Esophagus (tissue), 2 donors: ENCODE results near the gene FMN2. TPM values are rescaled to one million over a fixed set of nuclear protein-coding genes. Genes with fewer than 3 reads are reported as not detected.

Source experiments
- H3K27ac ChIP-seq, 2 donors: one replicate each; pipeline ENCODE4 v1.5.1; 2013; ENCODE audit warnings: low read depth in 2 of 2, mild to moderate bottlenecking in 2 of 2, inconsistent platforms in 1 of 2, low read length in 1 of 2, moderate library complexity in 1 of 2
- H3K27me3 ChIP-seq, 2 donors: one replicate each; pipeline ENCODE4 v1.6.1; 2013; ENCODE audit warnings: low read length in 2 of 2, control low read depth in 1 of 2, mild to moderate bottlenecking in 1 of 2; ENCODE audit not compliant: insufficient read depth in 2 of 2, control insufficient read depth in 1 of 2
- H3K36me3 ChIP-seq, 2 donors: one replicate each; pipeline ENCODE4 v1.6.1; 2013; ENCODE audit warnings: low read length in 1 of 2; ENCODE audit not compliant: control insufficient read depth in 2 of 2, insufficient read depth in 2 of 2
- H3K4me1 ChIP-seq, 2 donors: one replicate each; pipeline ENCODE4 v1.6.1; 2013; ENCODE audit warnings: low read length in 1 of 2; ENCODE audit not compliant: control insufficient read depth in 2 of 2, insufficient read depth in 2 of 2
- H3K4me3 ChIP-seq, 2 donors: one replicate each; pipeline ENCODE4 v1.5.1; 2013; ENCODE audit warnings: low read length in 2 of 2, mild to moderate bottlenecking in 2 of 2, low read depth in 1 of 2, moderate library complexity in 1 of 2
- H3K9me3 ChIP-seq, 2 donors: one replicate each; pipeline ENCODE4 v1.6.1; 2013; ENCODE audit warnings: mild to moderate bottlenecking in 2 of 2, low read depth in 1 of 2, low read length in 1 of 2, moderate library complexity in 1 of 2; ENCODE audit not compliant: control insufficient read depth in 2 of 2, insufficient read depth in 1 of 2
- WGBS, 2 donors: extraction: QIAGEN DNeasy Blood & Tissue Kit; methylation state at CpG; one replicate each; pipeline ENCODE4 v1.1.7; 2013; 5-methylcytosine and 5-hydroxymethylcytosine counted together
- polyA plus RNA-seq, 2 donors: library from polyadenylated mRNA; stranded (reverse); fragments of 200-250 nt; gene quantifications; one replicate each; pipeline ENCODE4 v1.2.3, GENCODE V29; 2013
- donor health status: healthy with polysubstance abuse.
- donor health status: Bipolar disorder and iron deficiency.

Gene FMN2
- polyA plus RNA-seq, 2 donors = 0.11 to 0.16 TPM

- Histone ChIP-seq H3K4me1 (peaks cover 0 to 4% of the 10 kb centered on the region in 2 donors), H3K27ac (no peak overlapping the region), H3K27me3 (peaks cover 3 to 17% of the 10 kb centered on the region in 2 donors), H3K9me3 (no peaks in the 10 kb centered on the region), H3K36me3 (no peaks in the 10 kb centered on the region), H3K4me3 (no peak overlapping the region)
- WGBS, 2 donors = 90 to 92% methylated on average over 14 of the region's 14 CpGs
Observed at GRCh38 chr1:240094041-240094722, 2.5 kb downstream of the FMN2 start.

- no peak overlapping the region for H3K4me3 ChIP-seq
- H3K27me3 ChIP-seq = peaks cover 3 to 14% of the 10 kb centered on the region in 2 donors
- no peak overlapping the region for H3K27ac ChIP-seq
- H3K9me3 ChIP-seq = peaks cover 0 to 2% of the 10 kb centered on the region in 2 donors
- H3K4me1 ChIP-seq = peaks cover 0 to 4% of the 10 kb centered on the region in 2 donors
- no peaks in the 10 kb centered on the region for H3K36me3 ChIP-seq
- WGBS, 2 donors = 77 to 82% methylated on average over 4 of the region's 4 CpGs
Observed at GRCh38 chr1:240096974-240097373, 5.3 kb downstream of the FMN2 start.

GRCh38 chr1:240098534-240098933 is 6.9 kb downstream of the FMN2 start:
- no peaks in the 10 kb centered on the region for H3K4me1 ChIP-seq
- WGBS, 2 donors = 90 to 92% methylated on average over 6 of the region's 6 CpGs
- H3K27me3 ChIP-seq = peaks cover under 1 to 3% of the 10 kb centered on the region in 2 donors
- no peak overlapping the region for H3K27ac ChIP-seq
- no peaks in the 10 kb centered on the region for H3K36me3 ChIP-seq
- H3K9me3 ChIP-seq = peaks cover 0 to 2% of the 10 kb centered on the region in 2 donors
- H3K4me3 ChIP-seq = no peak overlapping the region

GRCh38 chr1:240099329-240099728 is 7.6 kb downstream of the FMN2 start:
- H3K4me3 ChIP-seq = no peak overlapping the region
- peaks cover 0 to 3% of the 10 kb centered on the region in 2 donors for H3K27me3 ChIP-seq
- WGBS, 2 donors = 57 to 61% methylated on average over 5 of the region's 5 CpGs
- H3K36me3 ChIP-seq = no peaks in the 10 kb centered on the region
- H3K4me1 ChIP-seq = no peaks in the 10 kb centered on the region
- H3K27ac ChIP-seq = no peak overlapping the region
- H3K9me3 ChIP-seq = peaks cover 0 to 2% of the 10 kb centered on the region in 2 donors

- Histone ChIP-seq H3K27ac (no peak overlapping the region), H3K36me3 (no peaks in the 10 kb centered on the region), H3K9me3 (peaks cover 0 to 2% of the 10 kb centered on the region in 2 donors), H3K4me3 (no peak overlapping the region), H3K4me1 (no peaks in the 10 kb centered on the region), H3K27me3 (peaks cover 0 to 3% of the 10 kb centered on the region in 2 donors)
- WGBS, 2 donors = 51 to 56% methylated on average over 3 of the region's 3 CpGs
Observed at GRCh38 chr1:240099748-240100147, 8.1 kb downstream of the FMN2 start.

- Histone ChIP-seq H3K27me3 (peaks cover 0 to 3% of the 10 kb centered on the region in 2 donors), H3K36me3 (no peaks in the 10 kb centered on the region), H3K27ac (no peak overlapping the region), H3K9me3 (peaks cover 0 to 2% of the 10 kb centered on the region in 2 donors), H3K4me1 (no peaks in the 10 kb centered on the region), H3K4me3 (no peak overlapping the region)
- 62 to 76% methylated on average over 1 of the region's 1 CpG for WGBS, 2 donors
Observed at GRCh38 chr1:240100371-240100934, 8.8 kb downstream of the FMN2 start.

- Histone ChIP-seq H3K4me1 (no peaks in the 10 kb centered on the region), H3K27ac (no peak overlapping the region), H3K9me3 (peaks cover 0 to 2% of the 10 kb centered on the region in 2 donors), H3K27me3 (no peaks in the 10 kb centered on the region), H3K4me3 (no peak overlapping the region), H3K36me3 (no peaks in the 10 kb centered on the region)
- WGBS, 2 donors = 79 to 81% methylated on average over 7 of the region's 7 CpGs
Observed at GRCh38 chr1:240101306-240101705, 9.6 kb downstream of the FMN2 start.

- Histone ChIP-seq H3K4me3 (no peak overlapping the region), H3K9me3 (peaks cover 0 to 2% of the 10 kb centered on the region in 2 donors), H3K36me3 (no peaks in the 10 kb centered on the region), H3K4me1 (no peaks in the 10 kb centered on the region), H3K27ac (no peak overlapping the region), H3K27me3 (no peaks in the 10 kb centered on the region)
- WGBS, 2 donors = 83 to 90% methylated on average over 3 of the region's 3 CpGs
Observed at GRCh38 chr1:240101737-240102136, 10.1 kb downstream of the FMN2 start.

- no peak overlapping the region for H3K4me3 ChIP-seq
- no peaks in the 10 kb centered on the region for H3K4me1 ChIP-seq
- H3K27me3 ChIP-seq = no peaks in the 10 kb centered on the region
- peaks cover 0 to 2% of the 10 kb centered on the region in 2 donors for H3K9me3 ChIP-seq
- 82 to 83% methylated on average over 2 of the region's 2 CpGs for WGBS, 2 donors
- no peaks in the 10 kb centered on the region for H3K36me3 ChIP-seq
- no peak overlapping the region for H3K27ac ChIP-seq
Observed at GRCh38 chr1:240104672-240105071, 13.0 kb downstream of the FMN2 start.
